Caco-2 (cell line): ENCODE results near the gene DKKL1. TPM values are rescaled to one million over a fixed set of nuclear protein-coding genes. Genes with fewer than 3 reads are reported as not detected.

Source experiments
- BruUV-seq: library from RNA; stranded (reverse); fragments of 400-500 nt; replicated peaks from 2 replicates; lab custom pipeline; 2021; lab: Mats Ljungman, UMichigan
- CTCF ChIA-PET: fragments of 300-600 bp; sonication (Branson Sonifier 250); formaldehyde crosslinking; loops from one replicate; lab custom pipeline; 2022; ENCODE audit warnings: antibody characterized with exemption; lab: Charles Lee
- POLR2A ChIA-PET: fragments of 300-600 bp; sonication (Branson Sonifier 250); formaldehyde crosslinking; loops from one replicate; lab custom pipeline; 2022; ENCODE audit warnings: antibody characterized with exemption; lab: Charles Lee
- DNase-seq, 2 experiments: peaks; one replicate each; pipeline versions ENCODE4 v3.0.0 to v3.0.0-alpha.2; 2020 to 2022
- H3K27me3 ChIP-seq: replicated peaks from 2 replicates; pipeline ENCODE4 v1.6.0; 2011; ENCODE audit warnings: low read length; ENCODE audit not compliant: control insufficient read depth, insufficient read depth
- H3K36me3 ChIP-seq: 2 replicates; pipeline ENCODE4 v1.5.1; 2011; ENCODE audit warnings: low read length; ENCODE audit not compliant: control insufficient read depth, insufficient read depth
- H3K4me1 ChIP-seq: fragments of 250-450 bp; sonication (Bioruptor Pico); 2 replicates; pipeline ENCODE4 v1.5.1; 2020; ENCODE audit warnings: mild to moderate bottlenecking
- H3K4me3 ChIP-seq: 2 replicates; pipeline ENCODE4 v1.5.1; 2011; ENCODE audit warnings: low read depth, mild to moderate bottlenecking, control low read depth, low read length
- H3K9me3 ChIP-seq: fragments of 250-450 bp; sonication (Bioruptor Pico); 2 replicates; pipeline ENCODE4 v1.5.1; 2020; ENCODE audit warnings: mild to moderate bottlenecking, moderate library complexity
- H3K27ac Mint-ChIP-seq: one replicate; pipeline ENCODE4 v1.8.0; 2022; ENCODE audit warnings: mixed read lengths; ENCODE audit not compliant: unreplicated experiment
- H3K27me3 Mint-ChIP-seq: one replicate; pipeline ENCODE4 v1.8.0; 2022; ENCODE audit warnings: mixed read lengths; ENCODE audit not compliant: insufficient read depth, unreplicated experiment
- H3K36me3 Mint-ChIP-seq: one replicate; pipeline ENCODE4 v1.8.0; 2022; ENCODE audit warnings: mild to moderate bottlenecking, mixed read lengths; ENCODE audit not compliant: insufficient read depth, unreplicated experiment
- H3K4me1 Mint-ChIP-seq: one replicate; pipeline ENCODE4 v1.8.0; 2022; ENCODE audit warnings: low read depth, mixed read lengths; ENCODE audit not compliant: unreplicated experiment
- H3K4me3 Mint-ChIP-seq: one replicate; pipeline ENCODE4 v1.8.0; 2022; ENCODE audit warnings: mild to moderate bottlenecking, moderate library complexity, mixed read lengths; ENCODE audit not compliant: unreplicated experiment
- H3K9me3 Mint-ChIP-seq: one replicate; pipeline ENCODE4 v1.8.0; 2022; ENCODE audit warnings: mixed read lengths; ENCODE audit not compliant: unreplicated experiment
- intact Hi-C: fragments of 100-400 bp; cut with micrococcal nuclease; formaldehyde crosslinking; loops from one replicate; pipeline ENCODE4 v1.10.0; 2022; ENCODE audit not compliant: unreplicated experiment
- total RNA-seq: library from RNA; stranded (reverse); gene quantifications from 2 replicates; pipeline ENCODE4 v1.2.3, GENCODE V29; 2022
- TF ChIP-seq, protein P1 (sequence below), 2 experiments: fragments of 200-600 bp in 1 of 2; IDR thresholded peaks; 1 replicate in 1 of 2; 2 replicates in 1 of 2; pipeline versions ENCODE4 v1.5.1 to v1.8.0; 2011 to 2022; ENCODE audit warnings: antibody characterized with exemption in 1 of 2, control low read depth in 1 of 2, inconsistent platforms in 1 of 2, low read depth in 1 of 2, low read length in 1 of 2, mild to moderate bottlenecking in 1 of 2, moderate library complexity in 1 of 2; ENCODE audit not compliant: insufficient read depth in 1 of 2, severe bottlenecking in 1 of 2, unreplicated experiment in 1 of 2

The DKKL1 gene
- total RNA-seq, 1 experiment from 2014 or later: not detected

DNA sequence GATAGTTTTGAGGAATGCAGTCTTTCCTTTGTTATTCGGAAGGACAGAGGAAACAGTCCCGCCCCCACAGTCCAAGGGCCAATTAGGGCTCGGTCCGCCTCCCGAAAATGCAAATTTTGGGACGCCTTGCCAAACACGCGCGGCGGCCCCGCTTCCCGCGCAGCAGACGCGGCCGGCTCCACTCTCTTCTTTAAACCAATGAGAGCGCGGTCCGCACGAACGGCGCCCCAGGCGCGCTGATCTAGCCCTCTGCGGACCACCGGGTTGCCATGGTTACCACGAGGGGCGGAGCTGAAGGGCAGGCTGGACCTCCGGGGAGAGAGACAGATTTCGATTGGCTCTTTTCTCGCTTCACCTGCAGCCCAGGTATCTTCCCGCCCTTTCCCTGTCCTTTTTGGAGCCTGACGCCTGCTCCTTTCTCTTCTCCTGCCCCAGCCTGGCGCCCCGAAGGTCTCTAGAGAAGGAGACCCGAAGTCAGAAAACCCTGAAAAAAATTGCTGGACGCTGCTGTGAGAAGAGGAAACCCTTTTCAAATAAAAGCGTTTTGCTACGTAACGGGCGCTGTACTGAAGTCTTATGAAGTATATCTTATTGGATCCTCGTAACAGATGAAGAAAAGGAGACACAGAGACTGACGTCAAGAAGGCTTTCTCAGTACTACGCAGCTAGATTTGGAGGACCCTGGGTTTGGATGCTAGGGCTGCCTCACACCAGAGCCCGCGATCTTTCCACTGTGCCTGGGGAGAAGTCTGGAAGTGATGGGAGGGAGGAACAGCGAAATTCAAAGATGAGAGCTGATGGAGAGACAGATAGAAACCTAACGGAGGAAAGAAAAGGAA, 57.6 kb downstream of the DKKL1 start:
- peak; percentile 87 for DNase-seq
- H3K27me3 ChIP-seq: peaks cover 2% of the 10 kb centered on the region; the same call in 1 of the 2 replicates
- peaks cover 26% of the 10 kb centered on the region for H3K4me1 Mint-ChIP-seq
- H3K9me3 ChIP-seq: no peaks in the 10 kb centered on the region
- BruUV-seq: no TSS peak
- CTCF ChIA-PET: no interaction called here
- POLR2A ChIA-PET: no interaction called here
- H3K9me3 Mint-ChIP-seq: no peaks in the 10 kb centered on the region
- no peaks in the 10 kb centered on the region for H3K36me3 ChIP-seq
- peak overlapping the region; percentile 39 for H3K4me3 Mint-ChIP-seq
- H3K27ac Mint-ChIP-seq: no peak overlapping the region
- H3K27me3 Mint-ChIP-seq: peaks cover 55% of the 10 kb centered on the region
- peaks cover 27% of the 10 kb centered on the region for H3K4me1 ChIP-seq
- intact Hi-C loops: no loop called here
- peak overlapping the region; percentile 32 for H3K4me3 ChIP-seq
- H3K36me3 Mint-ChIP-seq: peaks cover 6% of the 10 kb centered on the region
- TF ChIP-seq, protein P1, sequence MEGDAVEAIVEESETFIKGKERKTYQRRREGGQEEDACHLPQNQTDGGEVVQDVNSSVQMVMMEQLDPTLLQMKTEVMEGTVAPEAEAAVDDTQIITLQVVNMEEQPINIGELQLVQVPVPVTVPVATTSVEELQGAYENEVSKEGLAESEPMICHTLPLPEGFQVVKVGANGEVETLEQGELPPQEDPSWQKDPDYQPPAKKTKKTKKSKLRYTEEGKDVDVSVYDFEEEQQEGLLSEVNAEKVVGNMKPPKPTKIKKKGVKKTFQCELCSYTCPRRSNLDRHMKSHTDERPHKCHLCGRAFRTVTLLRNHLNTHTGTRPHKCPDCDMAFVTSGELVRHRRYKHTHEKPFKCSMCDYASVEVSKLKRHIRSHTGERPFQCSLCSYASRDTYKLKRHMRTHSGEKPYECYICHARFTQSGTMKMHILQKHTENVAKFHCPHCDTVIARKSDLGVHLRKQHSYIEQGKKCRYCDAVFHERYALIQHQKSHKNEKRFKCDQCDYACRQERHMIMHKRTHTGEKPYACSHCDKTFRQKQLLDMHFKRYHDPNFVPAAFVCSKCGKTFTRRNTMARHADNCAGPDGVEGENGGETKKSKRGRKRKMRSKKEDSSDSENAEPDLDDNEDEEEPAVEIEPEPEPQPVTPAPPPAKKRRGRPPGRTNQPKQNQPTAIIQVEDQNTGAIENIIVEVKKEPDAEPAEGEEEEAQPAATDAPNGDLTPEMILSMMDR (IDR thresholded peaks at IDR 0.05; ENCODE audit: insufficient read depth in 1 of 2, low read depth in 1 of 2, low read length in 1 of 2, severe bottlenecking in 1 of 2, unreplicated experiment in 1 of 2): no peak

DNA sequence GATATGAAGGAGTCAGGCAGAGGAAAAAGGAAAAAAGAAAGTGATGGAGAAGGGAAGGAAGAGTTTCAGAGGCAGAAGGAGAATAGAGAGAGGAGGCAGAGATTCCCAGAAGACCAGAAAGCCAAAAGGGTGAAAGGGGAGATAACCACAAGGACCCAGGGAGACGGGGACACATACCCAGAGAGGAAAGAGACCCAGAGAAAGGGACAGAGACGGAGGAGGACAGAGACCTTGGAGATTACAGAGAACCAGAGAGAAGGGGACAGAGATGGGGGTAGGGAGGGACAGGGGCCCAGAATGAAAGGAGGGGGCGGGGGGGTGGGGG, 58.2 kb downstream of the DKKL1 start:
- DNase-seq: no peak
- no peaks in the 10 kb centered on the region for H3K9me3 Mint-ChIP-seq
- no peak overlapping the region for H3K27ac Mint-ChIP-seq
- no peak overlapping the region for H3K4me3 ChIP-seq
- CTCF ChIA-PET: interaction anchor here (0.6 kb wide), 1 partner anchor 36 kb away, joined by 5 read pairs; no protein-coding TSS in a partner anchor
- peaks cover 29% of the 10 kb centered on the region for H3K4me1 ChIP-seq
- POLR2A ChIA-PET: no interaction called here
- intact Hi-C loops: no loop called here
- TF ChIP-seq, protein P1 (IDR thresholded peaks at IDR 0.05; ENCODE audit: insufficient read depth in 1 of 2, low read depth in 1 of 2, low read length in 1 of 2, severe bottlenecking in 1 of 2, unreplicated experiment in 1 of 2): no peak
- H3K4me1 Mint-ChIP-seq: peaks cover 31% of the 10 kb centered on the region
- H3K27me3 ChIP-seq: peaks cover 2% of the 10 kb centered on the region; the same call in 1 of the 2 replicates
- H3K36me3 Mint-ChIP-seq: peaks cover 6% of the 10 kb centered on the region
- H3K4me3 Mint-ChIP-seq: peak overlapping the region; percentile 39
- BruUV-seq: no TSS peak
- H3K27me3 Mint-ChIP-seq: peaks cover 61% of the 10 kb centered on the region
- H3K9me3 ChIP-seq: no peaks in the 10 kb centered on the region
- H3K36me3 ChIP-seq: no peaks in the 10 kb centered on the region

DNA sequence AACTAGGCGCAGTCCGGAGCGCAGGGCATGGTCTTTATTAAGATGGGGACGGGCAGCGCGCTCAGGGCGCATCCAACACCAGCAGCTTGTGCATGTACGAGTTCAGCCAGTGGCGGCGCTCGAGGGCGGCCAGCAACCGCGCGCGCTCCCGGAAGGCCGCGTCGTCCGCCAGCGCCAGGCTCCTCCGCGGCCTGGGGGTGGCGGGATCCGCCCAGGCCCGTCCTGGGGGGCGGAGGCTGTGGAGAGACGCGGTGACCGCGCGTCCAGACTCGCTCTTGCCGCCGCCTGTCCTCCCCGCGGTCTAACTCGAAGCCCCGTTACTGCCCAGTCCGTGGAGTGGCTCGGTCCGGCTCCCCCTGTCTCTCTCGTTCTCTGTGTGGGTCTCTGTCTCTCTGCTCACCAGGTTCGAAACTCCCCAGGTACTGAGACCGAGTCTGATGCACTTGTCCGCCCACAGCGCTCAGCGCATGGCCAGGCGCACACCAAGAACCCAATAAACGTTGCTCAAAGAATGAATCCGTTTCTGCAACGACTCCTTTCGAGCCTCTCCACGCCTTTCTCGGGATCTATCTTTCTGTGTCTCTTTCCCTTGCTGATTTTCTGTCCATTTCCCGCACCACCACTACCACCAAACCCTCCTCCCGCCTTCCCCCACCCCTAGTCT, 58.9 kb downstream of the DKKL1 start:
- intact Hi-C loops: no loop called here
- Histone ChIP-seq H3K9me3 (no peaks in the 10 kb centered on the region), H3K4me1 (peaks cover 29% of the 10 kb centered on the region), H3K27me3 (peaks cover 2% of the 10 kb centered on the region; the same call in 1 of the 2 replicates), H3K4me3 (no peak overlapping the region), H3K36me3 (no peaks in the 10 kb centered on the region)
- Mint-ChIP-seq H3K4me1 (peaks cover 34% of the 10 kb centered on the region), H3K4me3 (peak overlapping the region; percentile 60), H3K36me3 (peaks cover 6% of the 10 kb centered on the region), H3K27me3 (peaks cover 63% of the 10 kb centered on the region), H3K27ac (no peak overlapping the region), H3K9me3 (no peaks in the 10 kb centered on the region)
- DNase-seq: peak in 1 of 2 experiments; percentile 58
- TF ChIP-seq, protein P1 (IDR thresholded peaks at IDR 0.05; ENCODE audit: insufficient read depth in 1 of 2, low read depth in 1 of 2, low read length in 1 of 2, severe bottlenecking in 1 of 2, unreplicated experiment in 1 of 2): peak; percentile 29 to 51
- CTCF ChIA-PET: interaction anchor here (0.6 kb wide), 1 partner anchor 36 kb away, joined by 5 read pairs; no protein-coding TSS in a partner anchor
- no TSS peak for BruUV-seq
- POLR2A ChIA-PET: no interaction called here
